Adrenal gland (tissue), 12 donors: ENCODE results near the gene SDR42E1. TPM values are rescaled to one million over a fixed set of nuclear protein-coding genes. Genes with fewer than 3 reads are reported as not detected.

Experiments used
- DNase-seq, 7 donors: peaks; one replicate each; pipeline ENCODE4 v3.0.0-alpha.2; 2019 to 2020
- H3K27ac ChIP-seq, 5 donors: fragments of 200-600 bp; sonication (generic) in 4 of 5; 1 replicate in 3 of 5; 2 replicates in 2 of 5; pipeline versions ENCODE4 v1.5.1 to v1.8.0; 2016 to 2020; ENCODE audit warnings: mild to moderate bottlenecking in 1 of 5
- H3K27me3 ChIP-seq: fragments of 200-600 bp; 2 replicates; pipeline ENCODE4 v1.8.0; 2021
- H3K36me3 ChIP-seq, 2 donors: fragments of 200-600 bp; replicated peaks in 1 of 2; 1 replicate in 1 of 2; 2 replicates in 1 of 2; pipeline versions ENCODE4 v1.5.1 to v1.8.0; 2018 to 2022
- H3K4me1 ChIP-seq, 2 donors: fragments of 200-600 bp; replicated peaks in 1 of 2; 1 replicate in 1 of 2; 2 replicates in 1 of 2; pipeline versions ENCODE4 v1.5.1 to v1.8.0; 2018 to 2021
- H3K4me3 ChIP-seq, 4 donors: fragments of 200-600 bp; sonication (generic) in 3 of 4; one replicate each; pipeline ENCODE4 v1.5.1; 2016 to 2018
- H3K9me3 ChIP-seq, 3 donors: fragments of 200-600 bp; sonication (generic) in 1 of 3; replicated peaks in 1 of 3; 1 replicate in 2 of 3; 2 replicates in 1 of 3; pipeline versions ENCODE4 v1.5.1 to v1.8.0; 2016 to 2021
- CTCF ChIP-seq, 6 experiments: fragments of 450-650 bp in 4 of 6; fragments of 200-600 bp in 2 of 6; sonication (generic) in 1 of 6; IDR thresholded peaks; 1 replicate in 5 of 6; 2 replicates in 1 of 6; pipeline versions ENCODE4 v1.5.1 to v1.8.0; 2016 to 2021; ENCODE audit warnings: antibody characterized with exemption in 6 of 6, mild to moderate bottlenecking in 2 of 6, moderate library complexity in 1 of 6
- POLR2A ChIP-seq, 2 donors: fragments of 450-650 bp; IDR thresholded peaks; one replicate each; pipeline ENCODE4 v1.6.1; 2017; ENCODE audit warnings: antibody characterized with exemption in 2 of 2, mild to moderate bottlenecking in 2 of 2, moderate library complexity in 1 of 2
- WGBS, 4 donors: extraction: QIAGEN DNeasy Blood & Tissue Kit in 2 of 4; methylation state at CpG; one replicate each; pipeline versions ENCODE4 v1.1.5 to v1.1.7; 2013 to 2017; 5-methylcytosine and 5-hydroxymethylcytosine counted together
- intact Hi-C, 2 donors: fragments of 100-400 bp; cut with DNase I; formaldehyde crosslinking; loops; one replicate each; pipeline versions ENCODE4 v1.14.1 to v1.15.0; 2022 to 2023
- polyA plus RNA-seq, 3 donors: library from polyadenylated mRNA; stranded (reverse); fragments of 200-250 nt in 2 of 3; fragments of 350-450 nt in 1 of 3; fragmentation: Illumina TruSeq in 1 of 3; extraction: RNeasy Lipid Tissue Mini Kit (QIAGEN cat#74804) in 1 of 3; gene quantifications; one replicate each; pipeline ENCODE4 v1.2.3, GENCODE V29; 2013 to 2014
- total RNA-seq, 9 donors: library from RNA; depleted of rRNA in 4 of 9; stranded (reverse); fragments of >200 nt in 4 of 9; fragments of 120-200 nt in 1 of 9; fragmentation: NEBNext Ultra II Directional in 1 of 9; extraction: Animal tissue kit (Norgen Biotek cat#: 25700) in 1 of 9; gene quantifications; one replicate each; pipeline versions ENCODE4 v1.1.0 to v1.2.4, GENCODE V29; 2013 to 2023
- donor health status: healthy with polysubstance abuse.
- donor health status: Bipolar disorder and iron deficiency.
- donor health status: DM: yes; HTN: yes; CAD: no.
- donor health status: DM: no; HTN: no; CAD: no.
- donor health status: DM: no; HTN: no; CAD: no.
- donor health status: DM: yes; HTN: yes; CAD: no.

Gene SDR42E1
- total and polyA plus RNA-seq, 12 donors: 0.10 to 0.94 (median 0.28) TPM; not detected in 1

GRCh38 chr16:82050506-82050905 is 39.2 kb upstream of the SDR42E1 start:
- H3K9me3 ChIP-seq: no peaks in the 10 kb centered on the region
- no peak overlapping the region for H3K27ac ChIP-seq
- TF ChIP-seq CTCF (IDR thresholded peaks at IDR 0.05): no peak
- no peak for TF ChIP-seq POLR2A (IDR thresholded peaks at IDR 0.05)
- WGBS, 4 donors: 54 to 62% (median 58%) methylated on average over 3 of the region's 3 CpGs
- intact Hi-C loops: no loop called here
- no peaks in the 10 kb centered on the region for H3K36me3 ChIP-seq
- DNase-seq: no peak
- no peak overlapping the region for H3K4me3 ChIP-seq
- H3K4me1 ChIP-seq: no peaks in the 10 kb centered on the region
- no peaks in the 10 kb centered on the region for H3K27me3 ChIP-seq

DNA sequence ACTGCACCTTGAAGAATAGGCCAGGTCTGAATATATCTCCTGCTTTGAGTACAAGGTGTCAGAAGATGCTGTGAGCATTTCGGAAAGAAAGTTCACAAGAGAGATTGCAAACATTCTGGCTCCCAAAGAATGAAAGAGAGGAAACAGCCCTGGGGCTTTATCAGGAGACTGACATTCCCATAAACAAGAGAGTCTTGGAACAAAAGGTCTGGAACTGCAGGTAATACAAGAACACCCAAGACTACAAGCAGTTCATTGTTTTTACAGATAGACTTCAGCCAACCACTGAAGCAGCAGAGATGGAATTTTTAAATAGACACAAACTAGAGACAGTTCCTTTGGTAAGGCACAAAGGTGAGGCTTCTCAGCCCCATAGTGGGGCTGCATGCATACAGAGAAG is 38.2 kb upstream of the SDR42E1 start:
- DNase-seq: no peak
- no peaks in the 10 kb centered on the region for H3K27me3 ChIP-seq
- H3K36me3 ChIP-seq: no peaks in the 10 kb centered on the region
- WGBS, 4 donors: 80 to 91% (median 87%) methylated on average over 1 of the region's 1 CpG
- intact Hi-C loops: no loop called here
- no peak overlapping the region for H3K27ac ChIP-seq
- H3K9me3 ChIP-seq: no peaks in the 10 kb centered on the region
- H3K4me1 ChIP-seq: no peaks in the 10 kb centered on the region
- TF ChIP-seq POLR2A (IDR thresholded peaks at IDR 0.05): no peak
- TF ChIP-seq CTCF (IDR thresholded peaks at IDR 0.05): no peak
- H3K4me3 ChIP-seq: no peak overlapping the region

GRCh38 chr16:82047787-82048186 is 36.5 kb upstream of the SDR42E1 start:
- H3K4me1 ChIP-seq: no peaks in the 10 kb centered on the region
- H3K36me3 ChIP-seq: no peaks in the 10 kb centered on the region
- no peaks in the 10 kb centered on the region for H3K9me3 ChIP-seq
- H3K27me3 ChIP-seq: no peaks in the 10 kb centered on the region
- no peak overlapping the region for H3K4me3 ChIP-seq
- 87 to 91% (median 90%) methylated on average over 2 of the region's 2 CpGs for WGBS, 4 donors
- no peak overlapping the region for H3K27ac ChIP-seq
- no peak for DNase-seq
- TF ChIP-seq CTCF (IDR thresholded peaks at IDR 0.05): no peak
- intact Hi-C loops: no loop called here

- 82 to 91% (median 87%) methylated on average over 2 of the region's 2 CpGs for WGBS, 4 donors
- no peak for DNase-seq
Observed at GRCh38 chr16:82047374-82047773, 36.1 kb upstream of the SDR42E1 start.

More at GRCh38 chr16:82047374-82047773, 36.1 kb upstream of the SDR42E1 start:
- no peaks in the 10 kb centered on the region for H3K4me1 ChIP-seq
- no peak overlapping the region for H3K4me3 ChIP-seq
- no peak overlapping the region for H3K27ac ChIP-seq
- intact Hi-C loops: no loop called here
- H3K36me3 ChIP-seq: no peaks in the 10 kb centered on the region
- H3K9me3 ChIP-seq: no peaks in the 10 kb centered on the region
- no peaks in the 10 kb centered on the region for H3K27me3 ChIP-seq
- TF ChIP-seq POLR2A (IDR thresholded peaks at IDR 0.05): no peak
- no peak for TF ChIP-seq CTCF (IDR thresholded peaks at IDR 0.05)
